ENCODE measurements around the gene IZUMO4. TPM values are rescaled to one million over a fixed set of nuclear protein-coding genes. Genes with fewer than 3 reads are reported as not detected.
"Not testable (repeated sequence)": the region's sequence is repeated elsewhere in the genome, so short reads cannot be mapped to it uniquely, and the experiment has no call there.

IZUMO4 gene
- total and polyA plus RNA-seq, 9 donors: 1.8 to 31.7 (median 10.7) TPM

DNA sequence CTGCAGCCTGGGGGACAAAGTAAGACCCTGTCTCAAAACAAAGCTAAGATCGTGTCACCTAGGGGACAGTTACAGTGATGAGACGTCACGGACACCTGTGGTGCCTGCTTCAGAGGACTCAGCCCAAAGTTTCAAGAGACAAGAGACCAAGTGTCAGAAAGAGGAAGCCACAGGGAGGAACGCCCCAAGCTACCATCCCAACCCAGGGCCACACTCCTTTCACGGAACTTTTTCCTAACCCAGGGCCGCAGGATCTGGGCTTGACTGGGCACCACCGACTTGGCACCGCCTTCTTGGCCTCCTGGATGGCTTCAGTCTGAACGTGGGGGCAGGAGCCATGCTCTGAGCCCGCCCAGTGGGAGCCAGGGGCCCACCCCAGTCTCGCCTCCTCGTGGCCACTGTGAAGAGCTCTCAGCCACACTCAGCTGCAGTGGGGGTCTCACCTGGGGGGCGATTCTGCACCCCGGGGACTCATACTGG lies 9.1 kb upstream of the IZUMO4 start:
- no peaks in the 10 kb centered on the region for H3K27me3 ChIP-seq
- peak in 1 of 5 donors; percentile 23 for DNase-seq
- H3K4me1 ChIP-seq (ENCODE audit: insufficient read depth): no peaks in the 10 kb centered on the region
- intact Hi-C loops (cut with DNase I): no loop called here
- TF ChIP-seq POLR2A (IDR thresholded peaks at IDR 0.05) (no peak), EP300 (IDR thresholded peaks at IDR 0.05) (no peak)
- TF ChIP-seq, protein P1, sequence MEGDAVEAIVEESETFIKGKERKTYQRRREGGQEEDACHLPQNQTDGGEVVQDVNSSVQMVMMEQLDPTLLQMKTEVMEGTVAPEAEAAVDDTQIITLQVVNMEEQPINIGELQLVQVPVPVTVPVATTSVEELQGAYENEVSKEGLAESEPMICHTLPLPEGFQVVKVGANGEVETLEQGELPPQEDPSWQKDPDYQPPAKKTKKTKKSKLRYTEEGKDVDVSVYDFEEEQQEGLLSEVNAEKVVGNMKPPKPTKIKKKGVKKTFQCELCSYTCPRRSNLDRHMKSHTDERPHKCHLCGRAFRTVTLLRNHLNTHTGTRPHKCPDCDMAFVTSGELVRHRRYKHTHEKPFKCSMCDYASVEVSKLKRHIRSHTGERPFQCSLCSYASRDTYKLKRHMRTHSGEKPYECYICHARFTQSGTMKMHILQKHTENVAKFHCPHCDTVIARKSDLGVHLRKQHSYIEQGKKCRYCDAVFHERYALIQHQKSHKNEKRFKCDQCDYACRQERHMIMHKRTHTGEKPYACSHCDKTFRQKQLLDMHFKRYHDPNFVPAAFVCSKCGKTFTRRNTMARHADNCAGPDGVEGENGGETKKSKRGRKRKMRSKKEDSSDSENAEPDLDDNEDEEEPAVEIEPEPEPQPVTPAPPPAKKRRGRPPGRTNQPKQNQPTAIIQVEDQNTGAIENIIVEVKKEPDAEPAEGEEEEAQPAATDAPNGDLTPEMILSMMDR (IDR thresholded peaks at IDR 0.05): no peak
- 78 to 80% (median 80%) methylated on average over 14 of the region's 14 CpGs for WGBS, 3 donors
- H3K36me3 ChIP-seq: no peaks in the 10 kb centered on the region
- H3K4me3 ChIP-seq: no peak overlapping the region
- no peaks in the 10 kb centered on the region for H3K9me3 ChIP-seq
- no peak overlapping the region for H3K27ac ChIP-seq

DNA sequence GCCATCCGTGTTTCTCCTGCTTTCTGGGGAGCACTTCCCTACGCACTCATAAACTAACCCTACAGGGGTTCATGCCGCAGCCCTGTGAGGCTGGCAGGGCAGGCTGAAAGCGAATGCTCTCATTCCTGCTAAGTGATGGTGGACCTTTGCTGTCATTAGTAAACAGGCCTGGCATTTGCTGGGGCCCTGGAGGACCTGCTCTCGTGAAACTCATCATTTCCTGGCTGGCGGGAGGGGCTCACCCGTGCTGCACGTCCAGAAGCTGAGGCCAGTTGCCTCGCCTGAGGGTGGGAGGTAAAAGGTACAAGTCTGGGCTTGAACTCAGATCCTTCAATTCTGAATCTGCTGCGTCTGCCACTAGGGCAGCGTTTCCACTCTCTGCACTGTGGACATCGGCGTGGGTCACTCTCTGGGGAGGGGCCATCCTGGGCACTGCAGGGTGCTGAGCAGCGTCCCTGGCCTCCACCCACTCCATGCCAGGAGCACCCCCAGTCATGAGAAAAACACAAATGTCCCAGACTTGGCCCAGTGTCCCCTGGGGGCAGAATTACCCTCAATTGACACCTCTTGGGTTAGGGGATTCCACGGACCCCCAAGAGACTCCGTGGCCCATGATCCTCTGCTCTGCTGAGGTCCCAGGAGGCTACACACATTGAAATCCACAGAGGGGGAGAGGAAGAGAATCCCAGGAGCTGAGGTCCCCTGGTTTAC lies 7.6 kb upstream of the IZUMO4 start:
- intact Hi-C loops (cut with DNase I): no loop called here
- peak in 1 of 5 donors; percentile 20 for DNase-seq
- H3K4me1 ChIP-seq (ENCODE audit: insufficient read depth): peaks cover under 1% of the 10 kb centered on the region
- H3K27ac ChIP-seq: no peak overlapping the region
- H3K36me3 ChIP-seq: no peaks in the 10 kb centered on the region
- H3K27me3 ChIP-seq: no peaks in the 10 kb centered on the region
- TF ChIP-seq EP300 (IDR thresholded peaks at IDR 0.05) (no peak), POLR2A (IDR thresholded peaks at IDR 0.05) (no peak)
- TF ChIP-seq, protein P1 (IDR thresholded peaks at IDR 0.05): no peak
- H3K9me3 ChIP-seq: no peaks in the 10 kb centered on the region
- 78 to 85% (median 83%) methylated on average over 16 of the region's 16 CpGs for WGBS, 3 donors
- H3K4me3 ChIP-seq: no peak overlapping the region

DNA sequence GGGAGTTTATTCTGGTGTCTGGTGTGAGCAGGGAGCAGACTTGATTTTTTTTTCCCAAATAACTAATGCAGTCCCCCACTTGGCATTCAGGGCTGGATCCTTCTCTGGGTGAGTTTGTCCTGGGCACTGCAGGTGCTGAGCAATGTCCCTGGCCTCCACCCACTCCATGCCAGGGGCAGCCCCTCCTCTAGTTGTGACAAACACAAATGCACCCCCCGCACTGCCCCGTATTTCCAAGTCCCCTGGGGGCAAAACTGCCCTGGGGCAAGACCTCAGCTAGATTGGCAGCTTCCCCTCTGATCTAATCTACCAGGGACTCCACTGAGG lies 7.0 kb upstream of the IZUMO4 start:
- WGBS, 3 donors: 71 to 88% (median 83%) methylated on average over 2 of the region's 2 CpGs

DNA sequence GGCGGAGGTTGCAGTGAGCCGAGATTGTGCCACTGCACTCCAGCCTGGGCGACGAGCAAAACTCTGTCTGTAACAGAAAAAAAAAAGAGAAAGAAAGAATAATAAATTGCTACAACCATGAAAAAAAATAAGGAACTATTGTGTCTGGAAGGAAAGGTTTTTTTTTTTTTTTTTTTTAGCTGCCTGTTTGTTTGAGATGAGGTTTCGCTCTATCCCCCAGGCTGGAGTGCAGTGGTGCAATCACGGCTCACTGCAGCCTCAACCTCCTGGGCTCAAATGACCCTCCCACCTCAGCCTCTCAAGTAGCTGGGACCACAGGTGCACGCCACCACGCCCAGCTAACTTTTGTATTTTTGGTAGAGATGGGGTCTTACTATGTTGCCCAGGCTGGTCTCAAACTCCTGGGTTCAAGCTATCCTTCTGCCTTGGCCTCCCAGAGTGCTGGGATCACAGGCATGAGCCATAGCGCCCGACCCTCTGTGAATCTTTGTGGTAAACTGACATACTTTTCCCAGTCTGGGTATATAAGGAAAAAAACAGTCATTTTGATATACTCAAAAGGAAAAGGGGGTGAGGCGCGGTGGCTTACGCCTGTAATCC lies 4.7 kb upstream of the IZUMO4 start:
- intact Hi-C loops (cut with DNase I); DNase-seq; H3K27me3 ChIP-seq; H3K36me3 ChIP-seq; H3K4me3 ChIP-seq; H3K9me3 ChIP-seq; H3K27ac ChIP-seq: not testable (repeated sequence)
- peaks cover 11% of the 10 kb centered on the region for H3K4me1 ChIP-seq (ENCODE audit: insufficient read depth)
- WGBS, 3 donors: 93 to 95% (median 94%) methylated on average over 13 of the region's 13 CpGs

More for the DNA sequence above, 7.0 kb upstream of the IZUMO4 start:
- H3K27me3 ChIP-seq: no peaks in the 10 kb centered on the region
- intact Hi-C loops (cut with DNase I): no loop called here
- no peak overlapping the region for H3K4me3 ChIP-seq
- H3K9me3 ChIP-seq: no peaks in the 10 kb centered on the region
- no peak for TF ChIP-seq EP300 (IDR thresholded peaks at IDR 0.05)
- TF ChIP-seq, protein P1 (IDR thresholded peaks at IDR 0.05): no peak
- TF ChIP-seq POLR2A (IDR thresholded peaks at IDR 0.05): no peak
- DNase-seq: no peak
- peaks cover 5% of the 10 kb centered on the region for H3K4me1 ChIP-seq (ENCODE audit: insufficient read depth)
- H3K27ac ChIP-seq: no peak overlapping the region
- H3K36me3 ChIP-seq: no peaks in the 10 kb centered on the region

DNA sequence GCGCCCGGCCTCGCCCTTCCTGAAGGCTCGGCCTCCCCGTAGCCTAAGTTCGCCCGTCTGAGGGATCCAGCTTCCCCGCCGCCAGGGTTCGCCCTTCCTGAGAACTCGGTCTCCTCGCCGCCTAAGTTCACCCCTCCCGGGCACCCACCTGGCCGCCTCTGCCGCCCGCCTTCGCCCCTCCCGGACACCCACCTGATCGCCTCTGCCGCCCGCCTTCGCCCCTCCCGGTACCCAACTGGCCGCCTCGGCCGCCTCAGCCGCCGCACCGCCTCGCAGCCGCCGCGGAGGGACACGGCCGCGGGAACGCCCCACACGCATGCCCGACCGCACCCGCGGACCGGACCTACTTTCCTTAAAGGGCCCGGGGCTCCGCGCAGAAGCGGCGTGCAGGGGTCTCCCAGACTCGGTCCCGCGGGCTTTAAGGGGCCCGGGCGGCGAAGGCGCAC lies 658 bp upstream of the IZUMO4 start, which contains the start of gene MOB3A:
Gene MOB3A (minus strand): TSS at position 293 of the 446 bp plus-strand sequence. CDS start 17,766 bp downstream, outside the sequence.
- 1 to 2% (median 1%) methylated on average over 36 to 56 of the region's 56 CpGs for WGBS, 3 donors
- TF ChIP-seq EP300 (IDR thresholded peaks at IDR 0.05) (no peak), POLR2A (IDR thresholded peaks at IDR 0.05) (peak; percentile 74)
- TF ChIP-seq, protein P1 (IDR thresholded peaks at IDR 0.05): peak in 2 of 3 donors; percentile 77 to 81
- intact Hi-C loops (cut with DNase I): loop anchor here in 1 of 4 donors (5.0 kb wide), 1 partner anchor 56 kb away; the partner anchor contains the start of gene AP3D1
- Histone ChIP-seq H3K4me1 (ENCODE audit: insufficient read depth) (peaks cover 19% of the 10 kb centered on the region), H3K9me3 (no peaks in the 10 kb centered on the region), H3K36me3 (no peaks in the 10 kb centered on the region), H3K4me3 (peak within 1 kb of the TSS; percentile 96), H3K27me3 (no peaks in the 10 kb centered on the region), H3K27ac (peak within 1 kb of the TSS; percentile 68 to 88)
- peak in 1 of 5 donors; percentile 92 for DNase-seq
